Astrocyte (in vitro differentiated cells and primary cell): ENCODE results near the gene DTNB.

Source experiments
- EZH2 ChIP-seq: IDR thresholded peaks from 2 replicates; pipeline ENCODE4 v1.6.1; 2012; ENCODE audit warnings: mild to moderate bottlenecking, low read length, inconsistent platforms; ENCODE audit not compliant: insufficient read depth
- TF ChIP-seq, protein P1 (sequence below): IDR thresholded peaks from 2 replicates; pipeline ENCODE4 v1.5.1; 2011; ENCODE audit warnings: low read depth, mild to moderate bottlenecking, inconsistent platforms, low read length, moderate library complexity; ENCODE audit not compliant: insufficient read depth

DNA sequence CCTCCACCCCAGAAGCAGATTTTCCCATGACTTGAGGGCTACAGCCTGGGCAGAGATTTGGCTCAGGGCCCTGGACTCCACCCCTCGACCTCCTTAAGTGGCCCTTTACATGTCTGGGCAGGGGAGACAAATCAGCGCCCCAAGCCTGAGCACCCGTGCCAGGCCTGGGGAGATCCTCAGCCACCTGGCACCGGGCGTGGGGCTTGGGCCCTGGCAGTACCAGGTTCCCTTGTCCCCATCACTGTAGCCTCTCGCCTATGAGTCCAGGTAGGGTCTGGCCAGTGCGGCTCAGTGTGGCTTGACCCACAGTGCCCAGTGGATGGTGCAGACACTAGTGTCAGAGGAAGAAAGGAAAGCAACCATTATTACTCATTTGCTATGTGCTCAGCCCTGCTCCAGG, 309.6 kb downstream of the DTNB start:
- TF ChIP-seq EZH2 = no peak
- TF ChIP-seq, protein P1, sequence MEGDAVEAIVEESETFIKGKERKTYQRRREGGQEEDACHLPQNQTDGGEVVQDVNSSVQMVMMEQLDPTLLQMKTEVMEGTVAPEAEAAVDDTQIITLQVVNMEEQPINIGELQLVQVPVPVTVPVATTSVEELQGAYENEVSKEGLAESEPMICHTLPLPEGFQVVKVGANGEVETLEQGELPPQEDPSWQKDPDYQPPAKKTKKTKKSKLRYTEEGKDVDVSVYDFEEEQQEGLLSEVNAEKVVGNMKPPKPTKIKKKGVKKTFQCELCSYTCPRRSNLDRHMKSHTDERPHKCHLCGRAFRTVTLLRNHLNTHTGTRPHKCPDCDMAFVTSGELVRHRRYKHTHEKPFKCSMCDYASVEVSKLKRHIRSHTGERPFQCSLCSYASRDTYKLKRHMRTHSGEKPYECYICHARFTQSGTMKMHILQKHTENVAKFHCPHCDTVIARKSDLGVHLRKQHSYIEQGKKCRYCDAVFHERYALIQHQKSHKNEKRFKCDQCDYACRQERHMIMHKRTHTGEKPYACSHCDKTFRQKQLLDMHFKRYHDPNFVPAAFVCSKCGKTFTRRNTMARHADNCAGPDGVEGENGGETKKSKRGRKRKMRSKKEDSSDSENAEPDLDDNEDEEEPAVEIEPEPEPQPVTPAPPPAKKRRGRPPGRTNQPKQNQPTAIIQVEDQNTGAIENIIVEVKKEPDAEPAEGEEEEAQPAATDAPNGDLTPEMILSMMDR = no peak
